Activated CD8-positive, alpha-beta memory T cell treated with anti-CD3 and anti-CD28 coated beads, Interleukin-2, amount 50 U/mL, for 1 hour (primary cell): ENCODE data around the gene TMEM181.
"Not testable (repeated sequence)": the region's sequence is repeated elsewhere in the genome, so short reads cannot be mapped to it uniquely, and the experiment has no call there.

ENCODE experiments used
- DNase-seq: peaks from one replicate; pipeline ENCODE4 v3.0.0-alpha.2; 2020; ENCODE audit errors: extremely low read depth

The TMEM181 gene

GRCh38 chr6:158536891-158537798 is 22.7 kb upstream of the TMEM181 start:
- DNase-seq, result no peak

- no peak for DNase-seq
These were observed 21.1 kb upstream of the TMEM181 start for GRCh38 chr6:158538741-158539140.

- no peak for DNase-seq
These were observed 20.5 kb upstream of the TMEM181 start for GRCh38 chr6:158539413-158539812.

DNA sequence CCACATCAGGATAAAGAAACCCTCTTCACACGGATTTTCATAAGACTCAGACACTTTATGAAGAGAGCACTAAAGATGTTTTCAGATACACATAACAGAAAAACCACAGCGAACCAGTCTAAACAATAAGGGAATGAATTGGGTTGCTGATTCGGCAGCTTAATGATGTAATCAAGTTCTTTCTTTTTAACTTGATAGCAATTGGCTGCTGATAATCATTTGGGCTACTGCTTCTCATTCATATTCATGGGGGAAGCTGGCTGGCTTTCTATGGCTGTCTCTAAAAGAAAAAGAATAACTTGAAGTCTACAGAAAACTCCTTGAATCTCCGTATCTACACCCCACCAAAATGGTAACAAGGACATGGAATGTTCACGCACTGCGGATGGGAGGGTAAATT is 20.0 kb upstream of the TMEM181 start:
- no peak for DNase-seq

GRCh38 chr6:158543606-158544185 is 16.2 kb upstream of the TMEM181 start:
- DNase-seq, result no peak

DNA sequence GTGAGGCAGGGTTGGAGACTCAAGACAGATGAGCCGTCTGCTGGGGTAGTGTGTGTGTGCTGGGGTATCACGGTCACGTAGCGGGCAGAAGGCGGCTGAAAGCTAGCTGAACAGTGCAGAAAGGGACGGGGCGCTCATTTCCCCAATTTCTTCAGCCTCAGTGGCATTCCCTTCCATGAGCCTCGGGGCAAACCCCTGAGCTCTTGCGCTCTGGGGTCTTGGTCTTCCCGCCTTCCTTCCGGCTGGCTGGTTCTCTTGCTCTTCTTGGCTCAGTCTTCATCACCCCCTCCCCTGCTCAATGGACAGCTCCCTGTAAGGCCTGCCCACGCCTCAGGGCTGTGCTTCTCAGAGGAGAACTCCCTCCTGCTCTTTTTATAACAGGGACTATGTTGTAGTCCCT is 15.5 kb upstream of the TMEM181 start:
- DNase-seq, result no peak

- no peak for DNase-seq
These were observed 14.6 kb upstream of the TMEM181 start for GRCh38 chr6:158545043-158545966.

DNA sequence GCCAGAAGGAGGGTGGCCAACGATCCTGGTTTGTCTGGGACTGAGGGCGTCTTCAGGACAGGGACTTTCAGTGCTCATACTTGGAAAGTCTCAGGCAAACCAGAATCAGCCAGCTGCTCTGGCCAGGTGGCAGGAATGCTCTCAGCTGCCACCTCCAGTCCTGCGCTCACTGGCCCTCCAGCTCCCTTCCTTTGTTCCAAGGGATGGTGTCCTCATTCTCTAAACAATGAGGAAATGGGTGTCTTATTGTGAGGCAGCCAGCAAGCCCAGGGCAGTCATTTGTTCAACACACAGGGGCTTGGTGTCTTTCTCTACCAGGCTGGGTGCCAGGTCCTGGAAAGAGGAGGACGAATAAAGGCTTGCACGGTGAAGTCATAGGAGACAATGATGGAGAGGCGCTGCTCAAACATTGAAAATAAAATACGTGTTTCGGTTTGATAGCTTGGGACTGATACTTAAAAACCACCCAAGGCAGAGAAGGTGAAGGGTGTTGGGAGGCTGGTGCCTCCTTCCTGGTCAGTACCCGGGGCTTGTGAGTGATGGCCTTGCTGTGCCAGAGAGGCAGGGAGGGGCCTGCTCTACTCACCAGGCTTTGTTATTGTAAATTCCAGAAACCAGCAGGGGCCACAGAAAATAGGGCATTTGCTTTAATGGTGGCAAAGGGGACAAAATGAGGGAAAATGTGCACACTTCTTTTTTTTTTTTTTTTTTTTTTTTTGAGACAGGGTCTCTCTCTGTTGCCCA is 11.3 kb upstream of the TMEM181 start:
- no peak for DNase-seq

- DNase-seq, result no peak
These were observed 7.7 kb upstream of the TMEM181 start for GRCh38 chr6:158552055-158552795.

DNA sequence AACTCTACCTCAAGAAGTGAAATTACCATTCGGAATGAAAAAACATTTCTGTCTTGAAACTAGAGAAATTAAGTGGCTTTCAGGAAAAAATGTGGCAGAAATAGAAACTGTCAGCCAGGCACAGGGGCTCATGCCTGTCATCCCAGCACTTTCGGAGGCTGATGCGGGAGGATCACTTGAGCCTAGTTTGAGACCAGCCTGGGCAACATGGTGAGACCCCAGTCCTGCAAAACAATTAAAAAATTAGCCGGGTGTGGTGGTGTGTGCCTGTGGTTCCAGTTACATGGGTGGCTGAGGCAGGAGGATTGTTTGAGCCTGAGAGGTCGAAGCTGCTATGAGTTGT is 7.1 kb upstream of the TMEM181 start:
- no peak for DNase-seq

GRCh38 chr6:158554611-158555361 is 5.1 kb upstream of the TMEM181 start:
- no peak for DNase-seq

- no peak for DNase-seq
These were observed 3.8 kb upstream of the TMEM181 start for GRCh38 chr6:158556113-158556512.

- DNase-seq, result not testable (repeated sequence)
These were observed 2.8 kb upstream of the TMEM181 start for GRCh38 chr6:158557110-158557509.

DNA sequence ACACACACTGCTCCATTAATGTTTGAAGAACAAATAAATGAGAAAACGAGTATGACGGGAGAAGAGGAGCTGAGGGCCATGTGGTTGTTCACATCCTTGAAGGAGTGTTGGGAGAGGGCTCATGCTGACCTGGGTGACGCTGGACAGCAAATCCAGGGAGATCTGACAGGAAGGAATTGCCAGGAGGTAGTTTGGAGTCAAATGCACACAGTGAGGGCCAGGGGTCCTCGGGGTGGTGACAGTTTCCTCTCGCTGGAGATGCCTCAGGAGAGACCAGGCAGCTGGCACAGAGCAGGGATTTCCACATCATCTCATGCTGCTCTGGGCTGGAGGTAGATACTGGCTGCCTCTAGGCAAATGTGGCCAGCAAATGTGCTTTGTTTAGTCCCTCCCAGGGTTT is 2.0 kb upstream of the TMEM181 start:
- no peak for DNase-seq

DNA sequence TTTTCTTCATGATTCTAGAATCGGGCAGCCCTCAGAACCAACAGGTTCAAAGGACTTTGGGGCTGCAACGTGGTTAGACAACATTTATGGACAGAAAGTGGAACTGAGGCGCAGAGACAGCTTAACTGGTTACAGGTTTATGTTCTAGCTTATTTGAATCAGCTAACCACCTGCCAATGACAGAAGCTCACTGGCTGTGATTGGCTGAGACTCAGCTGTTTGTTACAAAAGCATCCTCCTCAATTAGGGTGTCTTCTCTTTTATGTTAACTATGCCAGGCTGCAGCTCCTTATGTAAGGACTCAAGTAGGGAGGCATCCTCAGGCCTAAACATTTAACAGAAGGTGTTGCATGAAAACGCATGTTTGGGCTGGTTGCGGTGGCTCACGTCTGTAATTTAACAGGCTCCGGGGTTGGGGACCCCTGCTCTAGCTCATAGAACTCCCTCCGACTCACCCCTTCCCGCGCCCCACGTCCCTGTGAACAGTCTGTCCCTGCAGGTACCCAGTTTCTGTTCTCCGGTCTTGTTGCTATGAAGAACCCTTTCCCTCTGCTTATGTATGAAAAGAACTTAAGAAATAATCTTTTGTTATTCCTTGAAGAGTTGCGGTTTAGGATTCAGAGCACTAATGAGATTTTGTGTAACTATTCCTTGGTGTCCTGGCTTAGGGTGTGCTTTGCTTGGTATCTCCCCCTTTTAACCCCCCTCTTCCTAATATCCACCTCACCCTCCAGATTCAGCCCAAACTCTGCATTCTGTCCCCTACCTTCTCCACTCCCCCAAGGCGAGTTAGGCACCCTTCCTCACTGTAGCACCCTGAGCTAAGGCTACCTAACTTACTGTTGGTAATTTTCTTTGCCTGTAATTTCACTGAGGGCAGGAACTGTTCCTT is 1.2 kb upstream of the TMEM181 start:
- DNase-seq, result no peak

- no peak for DNase-seq
These were observed 475 bp upstream of the TMEM181 start for GRCh38 chr6:158559338-158559894.

GRCh38 chr6:158560836-158561320 is 987 bp downstream of the TMEM181 start:
- no peak for DNase-seq

DNA sequence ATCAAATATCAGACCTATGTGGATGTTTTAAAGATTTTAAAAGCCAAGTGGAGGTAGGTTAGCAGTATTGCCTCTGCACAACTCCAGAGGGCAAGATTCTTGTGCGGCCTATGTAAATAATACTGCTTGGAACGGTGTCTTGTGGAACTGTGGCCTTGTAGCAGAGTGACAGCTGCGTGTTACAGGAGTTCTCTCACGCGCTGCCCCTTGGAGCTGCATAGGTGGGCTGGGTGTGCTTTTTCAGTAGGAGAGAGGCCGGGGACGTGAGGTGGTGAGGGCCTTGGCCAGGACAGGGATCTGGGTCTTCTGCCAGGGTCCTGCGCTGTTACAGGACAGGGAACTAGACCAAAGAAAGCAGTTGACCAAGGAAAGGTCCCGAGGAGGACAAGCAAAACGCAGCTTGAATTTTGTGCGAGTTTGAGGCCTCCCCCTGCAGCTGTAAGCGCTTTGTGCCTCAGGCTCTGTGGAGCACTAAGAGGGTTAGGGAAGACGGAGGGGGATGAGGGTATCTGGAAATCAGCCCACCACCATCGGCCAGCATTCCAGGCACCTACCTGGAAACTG is 1.5 kb downstream of the TMEM181 start:
- no peak for DNase-seq
